Thymus (tissue), 11 donors: ENCODE results near the gene PSTK. TPM values are rescaled to one million over a fixed set of nuclear protein-coding genes. Genes with fewer than 3 reads are reported as not detected.

Source experiments
- DNase-seq, 9 donors: peaks; one replicate each; pipeline ENCODE4 v3.0.0-alpha.2; 2013; ENCODE audit warnings: low spot score in 9 of 9, low read depth in 6 of 9, missing footprints in 1 of 9
- H3K27ac ChIP-seq, 2 donors: one replicate each; pipeline ENCODE4 v1.5.1; 2013; ENCODE audit warnings: control low read depth in 1 of 2, low read depth in 1 of 2, low read length in 1 of 2, mild to moderate bottlenecking in 1 of 2, moderate library complexity in 1 of 2
- H3K27me3 ChIP-seq, 2 donors: one replicate each; pipeline ENCODE4 v1.5.1; 2013; ENCODE audit warnings: low read length in 1 of 2; ENCODE audit not compliant: control insufficient read depth in 2 of 2, insufficient read depth in 1 of 2
- H3K36me3 ChIP-seq, 2 donors: one replicate each; pipeline ENCODE4 v1.5.1; 2013; ENCODE audit warnings: low read length in 1 of 2, mild to moderate bottlenecking in 1 of 2, moderate library complexity in 1 of 2; ENCODE audit not compliant: control insufficient read depth in 2 of 2, insufficient read depth in 2 of 2
- H3K4me1 ChIP-seq, 2 donors: one replicate each; pipeline ENCODE4 v1.5.1; 2013; ENCODE audit warnings: low read length in 2 of 2; ENCODE audit not compliant: control insufficient read depth in 2 of 2, insufficient read depth in 2 of 2
- H3K4me3 ChIP-seq, 2 donors: one replicate each; pipeline ENCODE4 v1.5.1; 2013; ENCODE audit warnings: low read length in 2 of 2, control low read depth in 1 of 2, mild to moderate bottlenecking in 1 of 2
- H3K9me3 ChIP-seq, 2 donors: one replicate each; pipeline ENCODE4 v1.5.1; 2013; ENCODE audit warnings: low read length in 1 of 2, mild to moderate bottlenecking in 1 of 2; ENCODE audit not compliant: control insufficient read depth in 2 of 2, insufficient read depth in 1 of 2
- WGBS: extraction: QIAGEN DNeasy Blood & Tissue Kit; methylation state at CpG from one replicate; pipeline ENCODE4 v1.1.7; 2013; 5-methylcytosine and 5-hydroxymethylcytosine counted together
- polyA plus RNA-seq: library from polyadenylated mRNA; stranded (reverse); fragments of 200-250 nt; gene quantifications from one replicate; pipeline ENCODE4 v1.2.3, GENCODE V29; 2013
- total RNA-seq: library from RNA; stranded (reverse); fragments of 120-200 nt; gene quantifications from one replicate; pipeline ENCODE4 v1.2.4, GENCODE V29; 2013
- donor health status: healthy.

PSTK gene
- total and polyA plus RNA-seq, 2 donors = 4.8 to 5.0 TPM

- Histone ChIP-seq H3K27me3 (peaks cover 0 to 12% of the 10 kb centered on the region in 2 donors), H3K27ac (no peak overlapping the region), H3K36me3 (no peaks in the 10 kb centered on the region), H3K4me3 (no peak overlapping the region), H3K4me1 (peaks cover 9 to 11% of the 10 kb centered on the region in 2 donors), H3K9me3 (peaks cover 0 to 10% of the 10 kb centered on the region in 2 donors)
- DNase-seq = no peak
- 96% methylated on average over 1 of the region's 1 CpG for WGBS
Measured at GRCh38 chr10:122955892-122956291, 24.3 kb upstream of the PSTK start.

GRCh38 chr10:122957474-122957873, 22.7 kb upstream of the PSTK start:
- peaks cover 0 to 10% of the 10 kb centered on the region in 2 donors for H3K9me3 ChIP-seq
- H3K36me3 ChIP-seq = no peaks in the 10 kb centered on the region
- peaks cover 0 to 12% of the 10 kb centered on the region in 2 donors for H3K27me3 ChIP-seq
- peaks cover 9 to 11% of the 10 kb centered on the region in 2 donors for H3K4me1 ChIP-seq
- H3K27ac ChIP-seq = no peak overlapping the region
- no peak overlapping the region for H3K4me3 ChIP-seq
- 89% methylated on average over 5 of the region's 5 CpGs for WGBS
- DNase-seq = no peak

- DNase-seq = no peak
- peaks cover 0 to 11% of the 10 kb centered on the region in 2 donors for H3K9me3 ChIP-seq
- H3K4me3 ChIP-seq = no peak overlapping the region
- no peaks in the 10 kb centered on the region for H3K4me1 ChIP-seq
- H3K27me3 ChIP-seq = peaks cover 0 to 4% of the 10 kb centered on the region in 2 donors
- 65% methylated on average over 3 of the region's 3 CpGs for WGBS
- H3K27ac ChIP-seq = no peak overlapping the region
- no peaks in the 10 kb centered on the region for H3K36me3 ChIP-seq
Measured at GRCh38 chr10:122962405-122962804, 17.8 kb upstream of the PSTK start.

- Histone ChIP-seq H3K4me3 (no peak overlapping the region), H3K4me1 (no peaks in the 10 kb centered on the region), H3K27ac (no peak overlapping the region), H3K9me3 (peaks cover 0 to 11% of the 10 kb centered on the region in 2 donors), H3K36me3 (no peaks in the 10 kb centered on the region), H3K27me3 (no peaks in the 10 kb centered on the region)
- DNase-seq = no peak
Measured at GRCh38 chr10:122966879-122967278, 13.3 kb upstream of the PSTK start.

- Histone ChIP-seq H3K36me3 (no peaks in the 10 kb centered on the region), H3K27me3 (no peaks in the 10 kb centered on the region), H3K4me1 (no peaks in the 10 kb centered on the region), H3K9me3 (peaks cover 0 to 11% of the 10 kb centered on the region in 2 donors), H3K4me3 (no peak overlapping the region), H3K27ac (no peak overlapping the region)
- DNase-seq = no peak
- 73% methylated on average over 3 of the region's 3 CpGs for WGBS
Measured at GRCh38 chr10:122968698-122969097, 11.5 kb upstream of the PSTK start.

- Histone ChIP-seq H3K27me3 (no peaks in the 10 kb centered on the region), H3K36me3 (no peaks in the 10 kb centered on the region), H3K27ac (no peak overlapping the region), H3K9me3 (no peaks in the 10 kb centered on the region), H3K4me1 (no peaks in the 10 kb centered on the region), H3K4me3 (no peak overlapping the region)
- no peak for DNase-seq
- WGBS = 93% methylated on average over 5 of the region's 5 CpGs
Measured at GRCh38 chr10:122974023-122974422, 6.2 kb upstream of the PSTK start.

- WGBS = 94% methylated on average over 3 of the region's 3 CpGs
Measured at GRCh38 chr10:122974543-122975064, 5.6 kb upstream of the PSTK start.

GRCh38 chr10:122981066-122981464, 864 bp downstream of the PSTK start:
- H3K36me3 ChIP-seq = no peaks in the 10 kb centered on the region
- no peaks in the 10 kb centered on the region for H3K27me3 ChIP-seq
- H3K4me1 ChIP-seq = peaks cover 3 to 12% of the 10 kb centered on the region in 2 donors
- no peaks in the 10 kb centered on the region for H3K9me3 ChIP-seq
- peak overlapping the region; percentile 88 to 94 for H3K4me3 ChIP-seq
- DNase-seq = peak in 4 of 9 donors; percentile 3 to 28 (median 6)
- 17% methylated on average over 4 of the region's 4 CpGs for WGBS
- H3K27ac ChIP-seq = peak overlapping the region in 1 of 2 donors; percentile 58

More at GRCh38 chr10:122974543-122975064, 5.6 kb upstream of the PSTK start:
- DNase-seq = no peak
- Histone ChIP-seq H3K27me3 (no peaks in the 10 kb centered on the region), H3K4me3 (no peak overlapping the region), H3K27ac (no peak overlapping the region), H3K36me3 (no peaks in the 10 kb centered on the region), H3K4me1 (peaks cover 0 to 2% of the 10 kb centered on the region in 2 donors), H3K9me3 (no peaks in the 10 kb centered on the region)

GRCh38 chr10:122983898-122984297, 3.7 kb downstream of the PSTK start:
- DNase-seq = no peak
- Histone ChIP-seq H3K4me3 (no peak overlapping the region), H3K4me1 (peaks cover 3 to 12% of the 10 kb centered on the region in 2 donors), H3K27me3 (no peaks in the 10 kb centered on the region), H3K36me3 (no peaks in the 10 kb centered on the region), H3K9me3 (no peaks in the 10 kb centered on the region), H3K27ac (no peak overlapping the region)
- WGBS = 97% methylated on average over 6 of the region's 6 CpGs
